GM21367 (cell line): ENCODE data around the gene BLOC1S3.

Source experiments
- ATAC-seq: cut with Tn5 transposase; IDR thresholded peaks from one replicate; pipeline ENCODE4 v1.9.1; 2021; ENCODE audit not compliant: unreplicated experiment

BLOC1S3 gene

GRCh38 chr19:45160870-45161737 lies 17.5 kb upstream of the BLOC1S3 start, which contains the start of gene NKPD1:
Gene NKPD1 (minus strand): TSS chr19:45160982. CDS start chr19:45160150, 832 bp downstream.
- ATAC-seq = no peak

GRCh38 chr19:45161738-45162607 lies 16.6 kb upstream of the BLOC1S3 start:
- ATAC-seq = no peak

GRCh38 chr19:45162608-45163143 lies 15.9 kb upstream of the BLOC1S3 start:
- no peak for ATAC-seq

- no peak for ATAC-seq
These were observed 15.4 kb upstream of the BLOC1S3 start for GRCh38 chr19:45163156-45163555.

- no peak for ATAC-seq
These were observed 14.7 kb upstream of the BLOC1S3 start for GRCh38 chr19:45163751-45164460.

- ATAC-seq = no peak
These were observed 13.8 kb upstream of the BLOC1S3 start for GRCh38 chr19:45164577-45165335.

- no peak for ATAC-seq
These were observed 11.8 kb upstream of the BLOC1S3 start for GRCh38 chr19:45166723-45167252.

- no peak for ATAC-seq
These were observed 9.7 kb upstream of the BLOC1S3 start for GRCh38 chr19:45168767-45169351.

- no peak for ATAC-seq
These were observed 9.0 kb upstream of the BLOC1S3 start for GRCh38 chr19:45169602-45170001.

GRCh38 chr19:45170146-45171106 lies 8.2 kb upstream of the BLOC1S3 start:
- ATAC-seq = no peak

- ATAC-seq = no peak
These were observed 7.4 kb upstream of the BLOC1S3 start for GRCh38 chr19:45171211-45171623.

- no peak for ATAC-seq
These were observed 6.4 kb upstream of the BLOC1S3 start for GRCh38 chr19:45172173-45172572.

GRCh38 chr19:45172611-45173208 lies 5.9 kb upstream of the BLOC1S3 start:
- no peak for ATAC-seq

GRCh38 chr19:45173816-45174215 lies 4.8 kb upstream of the BLOC1S3 start:
- ATAC-seq = no peak

- no peak for ATAC-seq
These were observed 2.9 kb upstream of the BLOC1S3 start for GRCh38 chr19:45175515-45176345.

GRCh38 chr19:45177817-45178261 lies 745 bp upstream of the BLOC1S3 start, which contains the start of gene TRAPPC6A:
Gene TRAPPC6A (minus strand): TSS chr19:45178237. CDS start chr19:45178218, 19 bp downstream.
- ATAC-seq = peak; percentile 3
